Stimulated activated CD4-positive, alpha-beta T cell treated with anti-CD3 and anti-CD28 coated beads, Interleukin-2, amount 100 ng/mL, for 48 hours (primary cell): Measurements from ENCODE around the gene YOD1.

ENCODE experiments used
- DNase-seq, 2 donors: peaks; one replicate each; pipeline ENCODE4 v3.0.0-alpha.2; 2020

The YOD1 gene

GRCh38 chr1:207072233-207072632 is 21.2 kb upstream of the YOD1 start:
- no peak for DNase-seq

GRCh38 chr1:207071426-207071825 is 20.4 kb upstream of the YOD1 start:
- DNase-seq = no peak

GRCh38 chr1:207070811-207071210 is 19.8 kb upstream of the YOD1 start:
- DNase-seq = no peak

- DNase-seq = no peak
Measured at GRCh38 chr1:207069858-207070506, 19.0 kb upstream of the YOD1 start.

- DNase-seq = no peak
Measured at GRCh38 chr1:207069061-207069460, 18.1 kb upstream of the YOD1 start.

GRCh38 chr1:207067665-207068064 is 16.7 kb upstream of the YOD1 start:
- no peak for DNase-seq

GRCh38 chr1:207067185-207067584 is 16.2 kb upstream of the YOD1 start:
- no peak for DNase-seq

GRCh38 chr1:207064561-207064960 is 13.6 kb upstream of the YOD1 start:
- no peak for DNase-seq

GRCh38 chr1:207063014-207063413 is 12.0 kb upstream of the YOD1 start:
- DNase-seq = no peak

- DNase-seq = no peak
Measured at GRCh38 chr1:207062058-207062457, 11.1 kb upstream of the YOD1 start.

- no peak for DNase-seq
Measured at GRCh38 chr1:207060596-207060995, 9.6 kb upstream of the YOD1 start.

GRCh38 chr1:207059881-207060280 is 8.9 kb upstream of the YOD1 start:
- DNase-seq = no peak

- DNase-seq = no peak
Measured at GRCh38 chr1:207058878-207059867, 8.2 kb upstream of the YOD1 start.

GRCh38 chr1:207058252-207058651 is 7.2 kb upstream of the YOD1 start:
- DNase-seq = no peak

- DNase-seq = no peak
Measured at GRCh38 chr1:207056673-207057072, 5.7 kb upstream of the YOD1 start.

- DNase-seq = no peak
Measured at GRCh38 chr1:207055386-207056001, 4.5 kb upstream of the YOD1 start.

GRCh38 chr1:207054491-207054890 is 3.5 kb upstream of the YOD1 start:
- no peak for DNase-seq

- DNase-seq = peak; percentile 90 to 91
Measured at GRCh38 chr1:207052911-207053769, 2.1 kb upstream of the YOD1 start, which contains the start of gene PFKFB2. TSS of gene PFKFB2 (plus strand) at chr1:207053275. CDS start at chr1:207054718, 1,443 bp downstream.

GRCh38 chr1:207050480-207051190 is 373 bp downstream of the YOD1 start:
- DNase-seq = peak; percentile 86 to 90

- DNase-seq = peak; percentile 26 to 44
Measured at GRCh38 chr1:207049974-207050391, 1.0 kb downstream of the YOD1 start.

GRCh38 chr1:207049514-207049913 is 1.5 kb downstream of the YOD1 start:
- DNase-seq = no peak

GRCh38 chr1:207049054-207049453 is 2.0 kb downstream of the YOD1 start:
- no peak for DNase-seq
